C4-2B (cell line): Measurements from ENCODE around the gene PPP3CB.
A peak's percentile ranks its signal among the peaks of the same experiment; 100 is the strongest.

Experiments used
- H3K27ac ChIP-seq: fragments of 450-650 bp; 2 replicates; pipeline ENCODE4 v1.5.1; 2017
- ZFX ChIP-seq: fragments of 450-650 bp; IDR thresholded peaks from 2 replicates; pipeline ENCODE4 v1.6.1; 2017
- TF ChIP-seq, protein P1 (sequence below): fragments of 450-650 bp; conservative IDR thresholded peaks from 2 replicates; pipeline ENCODE4 v1.5.1; 2017; ENCODE audit warnings: mild to moderate bottlenecking

The PPP3CB gene

GRCh38 chr10:73495884-73496674 is at the start of gene PPP3CB:
Gene PPP3CB, minus strand, starts transcription at chr10:73496024. Its CDS starts 135 bp downstream, at chr10:73495889.
- peak within 1 kb of the TSS; percentile 82 for H3K27ac ChIP-seq
- TF ChIP-seq, protein P1, sequence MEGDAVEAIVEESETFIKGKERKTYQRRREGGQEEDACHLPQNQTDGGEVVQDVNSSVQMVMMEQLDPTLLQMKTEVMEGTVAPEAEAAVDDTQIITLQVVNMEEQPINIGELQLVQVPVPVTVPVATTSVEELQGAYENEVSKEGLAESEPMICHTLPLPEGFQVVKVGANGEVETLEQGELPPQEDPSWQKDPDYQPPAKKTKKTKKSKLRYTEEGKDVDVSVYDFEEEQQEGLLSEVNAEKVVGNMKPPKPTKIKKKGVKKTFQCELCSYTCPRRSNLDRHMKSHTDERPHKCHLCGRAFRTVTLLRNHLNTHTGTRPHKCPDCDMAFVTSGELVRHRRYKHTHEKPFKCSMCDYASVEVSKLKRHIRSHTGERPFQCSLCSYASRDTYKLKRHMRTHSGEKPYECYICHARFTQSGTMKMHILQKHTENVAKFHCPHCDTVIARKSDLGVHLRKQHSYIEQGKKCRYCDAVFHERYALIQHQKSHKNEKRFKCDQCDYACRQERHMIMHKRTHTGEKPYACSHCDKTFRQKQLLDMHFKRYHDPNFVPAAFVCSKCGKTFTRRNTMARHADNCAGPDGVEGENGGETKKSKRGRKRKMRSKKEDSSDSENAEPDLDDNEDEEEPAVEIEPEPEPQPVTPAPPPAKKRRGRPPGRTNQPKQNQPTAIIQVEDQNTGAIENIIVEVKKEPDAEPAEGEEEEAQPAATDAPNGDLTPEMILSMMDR, result no peak

DNA sequence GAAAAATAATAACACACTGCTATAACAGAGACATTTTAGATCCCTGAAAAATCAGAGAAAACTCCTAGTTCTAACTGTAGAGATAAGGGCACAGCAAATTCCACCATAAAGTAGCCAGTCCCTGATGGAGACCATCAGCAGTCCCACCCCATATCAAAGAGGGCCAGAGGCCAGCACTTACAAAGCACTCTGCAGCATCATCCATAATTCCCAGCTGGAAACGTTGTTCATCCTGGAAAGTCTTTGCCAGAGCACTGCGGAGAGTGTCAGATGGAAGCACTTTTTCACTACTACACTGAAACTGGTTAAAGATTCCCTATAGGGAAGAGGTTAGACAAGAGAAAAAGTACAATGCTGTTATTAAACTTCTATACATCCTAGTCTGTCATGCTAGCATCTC is 49.5 kb upstream of the PPP3CB start:
- no peak overlapping the region for H3K27ac ChIP-seq

GRCh38 chr10:73537709-73538108 is 41.9 kb upstream of the PPP3CB start:
- TF ChIP-seq, protein P1, result no peak
- no peak for TF ChIP-seq ZFX
- H3K27ac ChIP-seq, result peak overlapping the region; percentile 34

More for the DNA sequence above, 49.5 kb upstream of the PPP3CB start:
- TF ChIP-seq ZFX, result no peak
- TF ChIP-seq, protein P1, result no peak

DNA sequence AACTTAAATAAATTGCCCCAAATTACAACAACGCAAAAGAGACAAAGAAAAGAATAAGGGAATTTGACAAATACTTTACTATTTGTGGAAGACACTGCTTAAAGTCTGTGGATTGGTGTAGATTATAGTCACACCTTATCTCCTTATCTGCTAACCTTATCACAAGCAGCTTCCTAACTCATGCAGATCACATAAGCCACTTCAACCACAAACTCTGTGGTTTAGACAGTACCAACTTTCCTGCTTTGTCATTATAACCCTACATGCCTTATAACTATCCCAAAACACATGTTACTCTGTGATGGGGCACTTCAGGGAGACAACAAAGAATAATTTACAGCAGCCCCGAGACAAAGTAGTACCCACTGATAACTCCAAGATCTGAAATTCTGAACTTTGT is 41.5 kb upstream of the PPP3CB start:
- TF ChIP-seq, protein P1, result no peak
- no peak for TF ChIP-seq ZFX
- H3K27ac ChIP-seq, result no peak overlapping the region

- TF ChIP-seq ZFX, result no peak
- TF ChIP-seq, protein P1, result no peak
- no peak overlapping the region for H3K27ac ChIP-seq
Measured at GRCh38 chr10:73534857-73535256, 39.0 kb upstream of the PPP3CB start.

DNA sequence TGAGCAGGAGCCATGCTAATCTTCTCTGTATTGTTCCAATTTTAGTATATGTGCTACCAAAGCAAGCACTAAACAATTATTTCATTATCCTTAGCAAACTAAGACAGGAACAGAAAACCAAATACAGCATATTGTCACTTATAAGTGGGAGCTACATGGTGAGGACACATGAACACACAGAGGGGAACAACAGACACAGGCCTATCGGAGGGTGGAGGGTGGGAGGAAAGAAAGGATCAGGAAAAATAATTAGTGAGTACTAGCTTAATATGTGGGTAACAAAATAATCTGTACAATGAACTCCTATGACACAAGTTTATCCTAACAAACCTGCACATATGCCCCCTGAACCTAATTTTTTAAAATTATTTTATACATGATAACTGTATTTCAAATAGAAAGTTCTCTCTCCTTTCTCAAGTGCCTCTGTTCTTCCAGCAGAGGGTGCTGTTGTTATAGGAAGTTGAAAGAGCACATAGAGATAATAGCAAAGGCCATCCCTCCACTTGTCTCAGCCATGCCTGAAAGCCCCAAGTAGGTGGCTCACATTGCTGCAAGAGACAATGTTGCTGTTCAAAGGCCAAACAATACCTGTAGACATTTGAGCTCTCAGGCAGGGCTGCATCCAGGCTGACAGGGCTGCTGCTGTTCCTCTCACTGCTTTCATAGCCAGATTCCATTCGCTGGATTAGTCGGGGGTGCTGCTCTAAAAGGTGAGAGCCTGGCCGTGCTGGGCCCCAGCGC is 33.4 kb upstream of the PPP3CB start:
- no peak for TF ChIP-seq ZFX
- TF ChIP-seq, protein P1, result peak; percentile 86
- H3K27ac ChIP-seq, result no peak overlapping the region

GRCh38 chr10:73522263-73522662 is 26.4 kb upstream of the PPP3CB start:
- TF ChIP-seq ZFX, result no peak
- TF ChIP-seq, protein P1, result no peak
- no peak overlapping the region for H3K27ac ChIP-seq
